ENCODE measurements around the gene SELENON. TPM values are rescaled to one million over a fixed set of nuclear protein-coding genes. Genes with fewer than 3 reads are reported as not detected.
A peak's percentile ranks its signal among the peaks of the same experiment; 100 is the strongest.

Gene SELENON
- total and polyA plus RNA-seq, 2 of the 13 experiments (the other 11 are each of a cell fraction or from before 2014, with no cell fraction given) = 3.8 to 8.0 TPM

DNA sequence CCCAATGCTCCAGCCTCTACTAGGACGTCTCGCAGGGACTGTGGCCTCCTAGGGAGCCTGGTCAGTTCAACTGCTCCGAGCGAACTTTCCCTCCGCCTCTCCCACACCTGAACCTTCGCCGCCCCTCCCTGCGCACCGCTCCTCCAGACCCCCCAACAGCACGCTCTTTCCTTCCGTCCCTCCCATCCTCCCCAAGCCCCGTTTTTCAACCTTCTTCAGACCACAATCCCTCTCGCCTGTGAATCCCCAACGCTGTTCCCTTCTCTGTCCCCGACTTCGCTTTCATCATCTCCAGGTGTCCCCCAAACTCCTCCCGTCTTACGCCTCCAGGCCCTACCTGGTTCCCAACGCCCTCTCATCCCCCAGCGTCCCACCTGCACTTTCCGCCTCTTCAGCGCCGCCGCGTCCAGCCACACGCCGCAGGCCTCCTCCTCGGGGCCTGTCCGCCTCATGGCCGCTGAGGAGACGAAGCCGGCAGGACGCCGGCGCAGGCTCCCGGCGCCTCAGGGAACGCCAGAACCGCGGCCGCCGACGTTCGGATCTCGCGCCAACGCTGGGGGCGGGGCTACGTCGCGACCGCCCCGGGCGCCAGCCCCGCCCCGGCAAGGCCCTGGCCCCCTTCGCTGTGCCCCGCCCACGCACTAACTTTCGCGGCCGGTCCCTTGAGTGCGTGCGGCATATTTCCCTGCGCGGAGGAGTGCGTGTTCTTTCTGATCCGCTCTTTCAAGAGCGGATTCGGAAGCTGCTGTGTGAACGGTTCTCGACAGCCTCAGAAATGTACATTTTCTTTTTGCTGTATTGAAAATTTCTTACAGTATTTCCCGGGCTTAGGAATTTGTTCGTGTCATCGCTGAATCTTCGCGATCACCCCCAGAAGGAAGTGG lies 59.2 kb downstream of the SELENON start, which contains the start of gene AUNIP (continued):
- TF ChIP-seq, protein P1, sequence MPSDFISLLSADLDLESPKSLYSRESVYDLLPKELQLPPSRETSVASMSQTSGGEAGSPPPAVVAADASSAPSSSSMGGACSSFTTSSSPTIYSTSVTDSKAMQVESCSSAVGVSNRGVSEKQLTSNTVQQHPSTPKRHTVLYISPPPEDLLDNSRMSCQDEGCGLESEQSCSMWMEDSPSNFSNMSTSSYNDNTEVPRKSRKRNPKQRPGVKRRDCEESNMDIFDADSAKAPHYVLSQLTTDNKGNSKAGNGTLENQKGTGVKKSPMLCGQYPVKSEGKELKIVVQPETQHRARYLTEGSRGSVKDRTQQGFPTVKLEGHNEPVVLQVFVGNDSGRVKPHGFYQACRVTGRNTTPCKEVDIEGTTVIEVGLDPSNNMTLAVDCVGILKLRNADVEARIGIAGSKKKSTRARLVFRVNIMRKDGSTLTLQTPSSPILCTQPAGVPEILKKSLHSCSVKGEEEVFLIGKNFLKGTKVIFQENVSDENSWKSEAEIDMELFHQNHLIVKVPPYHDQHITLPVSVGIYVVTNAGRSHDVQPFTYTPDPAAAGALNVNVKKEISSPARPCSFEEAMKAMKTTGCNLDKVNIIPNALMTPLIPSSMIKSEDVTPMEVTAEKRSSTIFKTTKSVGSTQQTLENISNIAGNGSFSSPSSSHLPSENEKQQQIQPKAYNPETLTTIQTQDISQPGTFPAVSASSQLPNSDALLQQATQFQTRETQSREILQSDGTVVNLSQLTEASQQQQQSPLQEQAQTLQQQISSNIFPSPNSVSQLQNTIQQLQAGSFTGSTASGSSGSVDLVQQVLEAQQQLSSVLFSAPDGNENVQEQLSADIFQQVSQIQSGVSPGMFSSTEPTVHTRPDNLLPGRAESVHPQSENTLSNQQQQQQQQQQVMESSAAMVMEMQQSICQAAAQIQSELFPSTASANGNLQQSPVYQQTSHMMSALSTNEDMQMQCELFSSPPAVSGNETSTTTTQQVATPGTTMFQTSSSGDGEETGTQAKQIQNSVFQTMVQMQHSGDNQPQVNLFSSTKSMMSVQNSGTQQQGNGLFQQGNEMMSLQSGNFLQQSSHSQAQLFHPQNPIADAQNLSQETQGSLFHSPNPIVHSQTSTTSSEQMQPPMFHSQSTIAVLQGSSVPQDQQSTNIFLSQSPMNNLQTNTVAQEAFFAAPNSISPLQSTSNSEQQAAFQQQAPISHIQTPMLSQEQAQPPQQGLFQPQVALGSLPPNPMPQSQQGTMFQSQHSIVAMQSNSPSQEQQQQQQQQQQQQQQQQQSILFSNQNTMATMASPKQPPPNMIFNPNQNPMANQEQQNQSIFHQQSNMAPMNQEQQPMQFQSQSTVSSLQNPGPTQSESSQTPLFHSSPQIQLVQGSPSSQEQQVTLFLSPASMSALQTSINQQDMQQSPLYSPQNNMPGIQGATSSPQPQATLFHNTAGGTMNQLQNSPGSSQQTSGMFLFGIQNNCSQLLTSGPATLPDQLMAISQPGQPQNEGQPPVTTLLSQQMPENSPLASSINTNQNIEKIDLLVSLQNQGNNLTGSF (CRISPR knock-in tag; IDR thresholded peaks at IDR 0.05) = peak; percentile 54; the same call in 1 of the 2 replicates
- peak; percentile 48; the same call in 1 of the 2 replicates for TF ChIP-seq THYN1 (CRISPR knock-in tag; IDR thresholded peaks at IDR 0.05; ENCODE audit: borderline replicate concordance, low read depth)
- no peak for TF ChIP-seq ZNF720 (CRISPR knock-in tag; IDR thresholded peaks at IDR 0.05)
- TF ChIP-seq ZNF770 (CRISPR knock-in tag; IDR thresholded peaks at IDR 0.05) = 0 out of 2 replicates have a peak, but pooled peaks have one; percentile 15
- peak; percentile 49; the same call in 1 of the 2 replicates for TF ChIP-seq FOXM1 (CRISPR knock-in tag; IDR thresholded peaks at IDR 0.05)
- no peak for TF ChIP-seq ZNF7 (CRISPR knock-in tag; IDR thresholded peaks at IDR 0.05)
- TF ChIP-seq, protein P2, sequence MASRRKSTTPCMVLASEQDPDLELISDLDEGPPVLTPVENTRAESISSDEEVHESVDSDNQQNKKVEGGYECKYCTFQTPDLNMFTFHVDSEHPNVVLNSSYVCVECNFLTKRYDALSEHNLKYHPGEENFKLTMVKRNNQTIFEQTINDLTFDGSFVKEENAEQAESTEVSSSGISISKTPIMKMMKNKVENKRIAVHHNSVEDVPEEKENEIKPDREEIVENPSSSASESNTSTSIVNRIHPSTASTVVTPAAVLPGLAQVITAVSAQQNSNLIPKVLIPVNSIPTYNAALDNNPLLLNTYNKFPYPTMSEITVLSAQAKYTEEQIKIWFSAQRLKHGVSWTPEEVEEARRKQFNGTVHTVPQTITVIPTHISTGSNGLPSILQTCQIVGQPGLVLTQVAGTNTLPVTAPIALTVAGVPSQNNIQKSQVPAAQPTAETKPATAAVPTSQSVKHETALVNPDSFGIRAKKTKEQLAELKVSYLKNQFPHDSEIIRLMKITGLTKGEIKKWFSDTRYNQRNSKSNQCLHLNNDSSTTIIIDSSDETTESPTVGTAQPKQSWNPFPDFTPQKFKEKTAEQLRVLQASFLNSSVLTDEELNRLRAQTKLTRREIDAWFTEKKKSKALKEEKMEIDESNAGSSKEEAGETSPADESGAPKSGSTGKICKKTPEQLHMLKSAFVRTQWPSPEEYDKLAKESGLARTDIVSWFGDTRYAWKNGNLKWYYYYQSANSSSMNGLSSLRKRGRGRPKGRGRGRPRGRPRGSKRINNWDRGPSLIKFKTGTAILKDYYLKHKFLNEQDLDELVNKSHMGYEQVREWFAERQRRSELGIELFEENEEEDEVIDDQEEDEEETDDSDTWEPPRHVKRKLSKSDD (CRISPR knock-in tag; IDR thresholded peaks at IDR 0.05; ENCODE audit: low read depth) = peak; percentile 13; the same call in 1 of the 2 replicates
- peak; percentile 85 for TF ChIP-seq ZFP90 (CRISPR knock-in tag; IDR thresholded peaks at IDR 0.05; ENCODE audit: borderline replicate concordance)
- no peak for TF ChIP-seq GTF3A (CRISPR knock-in tag; conservative IDR thresholded peaks at IDR 0.05)
- TF ChIP-seq ZSCAN29 (CRISPR knock-in tag; conservative IDR thresholded peaks at IDR 0.05) = 0 out of 2 replicates have a peak, but pooled peaks have one; percentile 35
- TF ChIP-seq, protein P3, sequence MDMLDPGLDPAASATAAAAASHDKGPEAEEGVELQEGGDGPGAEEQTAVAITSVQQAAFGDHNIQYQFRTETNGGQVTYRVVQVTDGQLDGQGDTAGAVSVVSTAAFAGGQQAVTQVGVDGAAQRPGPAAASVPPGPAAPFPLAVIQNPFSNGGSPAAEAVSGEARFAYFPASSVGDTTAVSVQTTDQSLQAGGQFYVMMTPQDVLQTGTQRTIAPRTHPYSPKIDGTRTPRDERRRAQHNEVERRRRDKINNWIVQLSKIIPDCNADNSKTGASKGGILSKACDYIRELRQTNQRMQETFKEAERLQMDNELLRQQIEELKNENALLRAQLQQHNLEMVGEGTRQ (IDR thresholded peaks at IDR 0.05; ENCODE audit: low read depth, low read length) = no peak
- TF ChIP-seq, protein P3 (CRISPR knock-in tag; IDR thresholded peaks at IDR 0.05; ENCODE audit: borderline replicate concordance) = 0 out of 2 replicates have a peak, but pooled peaks have one; percentile 3
- no peak for TF ChIP-seq ZNF496 (CRISPR knock-in tag; IDR thresholded peaks at IDR 0.05; ENCODE audit: insufficient replicate concordance)
- TF ChIP-seq ONECUT2 (CRISPR knock-in tag; IDR thresholded peaks at IDR 0.05) = 0 out of 2 replicates have a peak, but pooled peaks have one; percentile 29
